Measurements from ENCODE around the gene ACTL8. TPM values are rescaled to one million over a fixed set of nuclear protein-coding genes. Genes with fewer than 3 reads are reported as not detected.

The ACTL8 gene
- total RNA-seq, 1 donor from 2014 or later: not detected

DNA sequence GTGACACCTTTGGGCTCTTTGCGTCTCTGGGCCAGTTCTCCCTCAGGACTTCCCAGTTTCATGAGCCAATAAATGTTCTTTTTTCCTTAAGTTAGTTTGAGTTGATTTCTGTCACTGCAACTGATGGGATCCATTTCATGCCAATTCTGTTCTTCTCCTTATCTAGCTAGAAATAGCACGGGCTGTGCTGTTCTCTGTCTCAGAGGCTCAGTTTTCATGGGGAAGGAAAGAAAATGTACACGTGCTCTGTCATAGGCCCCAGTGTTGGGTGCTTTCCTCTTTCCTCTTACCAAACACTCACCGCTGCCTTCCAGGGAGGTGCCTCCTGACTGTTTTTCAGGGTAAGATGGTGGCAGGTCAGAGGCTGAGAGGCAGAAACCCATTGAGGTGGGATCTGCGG is 43.2 kb upstream of the ACTL8 start:
- peaks cover 9% of the 10 kb centered on the region for H3K9me3 Mint-ChIP-seq (ENCODE audit: low read depth)
- TF ChIP-seq, protein P1, sequence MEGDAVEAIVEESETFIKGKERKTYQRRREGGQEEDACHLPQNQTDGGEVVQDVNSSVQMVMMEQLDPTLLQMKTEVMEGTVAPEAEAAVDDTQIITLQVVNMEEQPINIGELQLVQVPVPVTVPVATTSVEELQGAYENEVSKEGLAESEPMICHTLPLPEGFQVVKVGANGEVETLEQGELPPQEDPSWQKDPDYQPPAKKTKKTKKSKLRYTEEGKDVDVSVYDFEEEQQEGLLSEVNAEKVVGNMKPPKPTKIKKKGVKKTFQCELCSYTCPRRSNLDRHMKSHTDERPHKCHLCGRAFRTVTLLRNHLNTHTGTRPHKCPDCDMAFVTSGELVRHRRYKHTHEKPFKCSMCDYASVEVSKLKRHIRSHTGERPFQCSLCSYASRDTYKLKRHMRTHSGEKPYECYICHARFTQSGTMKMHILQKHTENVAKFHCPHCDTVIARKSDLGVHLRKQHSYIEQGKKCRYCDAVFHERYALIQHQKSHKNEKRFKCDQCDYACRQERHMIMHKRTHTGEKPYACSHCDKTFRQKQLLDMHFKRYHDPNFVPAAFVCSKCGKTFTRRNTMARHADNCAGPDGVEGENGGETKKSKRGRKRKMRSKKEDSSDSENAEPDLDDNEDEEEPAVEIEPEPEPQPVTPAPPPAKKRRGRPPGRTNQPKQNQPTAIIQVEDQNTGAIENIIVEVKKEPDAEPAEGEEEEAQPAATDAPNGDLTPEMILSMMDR (IDR thresholded peaks at IDR 0.05; ENCODE audit: unreplicated experiment): no peak
- H3K4me3 Mint-ChIP-seq (ENCODE audit: low read depth): no peak overlapping the region
- H3K27me3 Mint-ChIP-seq: peaks cover 21% of the 10 kb centered on the region
- H3K36me3 Mint-ChIP-seq (ENCODE audit: insufficient read depth): no peaks in the 10 kb centered on the region
- H3K4me1 Mint-ChIP-seq (ENCODE audit: low read depth): no peaks in the 10 kb centered on the region
- DNase-seq (ENCODE audit: low spot score, unreplicated experiment): no peak
- H3K27ac Mint-ChIP-seq: no peak overlapping the region

DNA sequence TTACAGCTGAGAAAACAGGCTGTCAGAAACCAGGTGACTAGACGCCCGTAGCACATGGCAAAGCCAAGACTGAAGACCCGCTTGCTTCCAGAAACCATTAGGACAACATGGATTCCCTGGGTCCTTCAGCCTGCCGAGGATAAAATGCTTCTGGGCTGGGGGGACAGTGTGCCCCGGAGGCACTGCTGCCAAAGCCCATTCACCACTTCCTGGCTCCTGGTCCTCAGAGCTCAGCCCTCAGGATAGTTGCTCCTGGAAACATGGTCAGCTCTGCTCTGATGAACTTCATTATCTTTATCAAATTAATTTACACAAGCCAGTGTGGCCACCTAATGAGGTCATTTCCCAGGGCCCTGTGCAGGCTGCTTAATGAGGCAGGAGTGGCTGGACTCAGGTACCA is 41.1 kb upstream of the ACTL8 start:
- no peak for DNase-seq (ENCODE audit: low spot score, unreplicated experiment)
- Mint-ChIP-seq H3K4me1 (ENCODE audit: low read depth) (no peaks in the 10 kb centered on the region), H3K36me3 (ENCODE audit: insufficient read depth) (no peaks in the 10 kb centered on the region), H3K27me3 (peaks cover 25% of the 10 kb centered on the region), H3K9me3 (ENCODE audit: low read depth) (peaks cover 9% of the 10 kb centered on the region), H3K4me3 (ENCODE audit: low read depth) (no peak overlapping the region), H3K27ac (no peak overlapping the region)
- TF ChIP-seq, protein P1 (IDR thresholded peaks at IDR 0.05; ENCODE audit: unreplicated experiment): no peak

DNA sequence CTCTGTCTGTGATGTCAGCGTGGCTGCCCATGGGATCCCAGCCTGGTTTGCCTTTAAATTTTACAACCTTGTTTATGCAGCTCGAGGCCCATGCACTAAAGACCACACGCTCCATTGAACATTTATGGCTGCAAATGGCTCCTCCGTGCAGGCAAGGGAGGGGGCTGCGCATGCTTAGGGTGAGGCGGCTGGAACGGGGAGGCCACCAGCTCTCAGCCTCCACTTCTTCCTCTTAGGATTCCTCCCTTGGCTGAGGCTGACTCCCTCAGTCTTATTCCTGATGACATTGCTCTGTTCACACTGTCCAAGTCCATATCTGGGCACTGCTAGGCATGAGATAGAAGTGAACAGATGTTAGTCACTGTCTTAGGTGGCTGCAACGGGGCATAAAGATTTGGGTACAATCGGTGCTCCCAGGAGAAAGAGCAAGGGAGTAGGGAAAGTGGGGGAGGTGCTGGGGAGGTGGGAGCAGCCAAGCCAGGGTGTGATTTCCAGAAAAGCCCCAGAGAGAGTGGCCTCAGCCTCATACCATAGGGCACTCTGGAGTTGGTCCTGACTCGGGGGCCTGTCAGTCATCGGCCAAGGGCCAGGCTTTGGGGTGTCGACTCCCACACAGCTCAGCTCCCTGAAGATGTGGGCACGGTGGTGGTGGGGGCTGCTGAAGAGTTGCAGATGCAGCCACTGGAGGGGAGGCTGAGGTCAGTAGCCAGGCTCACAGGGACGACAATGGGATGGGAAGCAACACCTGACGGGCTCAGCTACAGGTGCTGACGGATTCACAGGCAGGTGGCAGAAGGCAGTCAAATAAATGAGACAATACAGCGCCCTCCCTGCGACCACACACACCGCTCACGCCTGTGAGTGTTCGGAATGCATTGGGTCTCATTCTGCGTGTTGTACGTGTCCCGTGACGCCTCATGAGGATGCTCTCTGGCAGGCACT is 37.3 kb upstream of the ACTL8 start:
- H3K4me1 Mint-ChIP-seq (ENCODE audit: low read depth): no peaks in the 10 kb centered on the region
- H3K27ac Mint-ChIP-seq: no peak overlapping the region
- no peak overlapping the region for H3K4me3 Mint-ChIP-seq (ENCODE audit: low read depth)
- H3K9me3 Mint-ChIP-seq (ENCODE audit: low read depth): no peaks in the 10 kb centered on the region
- no peak for DNase-seq (ENCODE audit: low spot score, unreplicated experiment)
- H3K27me3 Mint-ChIP-seq: peaks cover 29% of the 10 kb centered on the region
- TF ChIP-seq, protein P1 (IDR thresholded peaks at IDR 0.05; ENCODE audit: unreplicated experiment): no peak
- H3K36me3 Mint-ChIP-seq (ENCODE audit: insufficient read depth): no peaks in the 10 kb centered on the region

DNA sequence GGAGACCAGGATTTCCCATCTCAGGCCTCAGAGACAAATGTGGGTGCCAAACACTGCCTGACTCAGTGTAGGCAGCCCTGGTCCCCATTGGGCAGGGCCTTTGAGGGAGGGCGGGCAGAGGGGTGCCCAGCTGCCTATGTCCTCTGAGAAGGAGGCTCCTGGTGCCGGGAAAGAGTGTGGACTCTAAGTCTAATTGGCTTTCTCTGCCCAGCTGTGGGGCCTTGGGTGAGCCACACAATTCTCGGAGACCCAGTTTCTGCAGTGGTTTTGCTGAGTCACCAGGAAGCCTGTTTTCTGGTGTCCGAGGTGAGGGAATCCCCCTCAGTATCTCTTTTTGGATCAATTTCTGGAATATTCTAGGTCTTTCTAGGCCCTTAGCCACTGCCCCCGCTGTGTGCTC is 35.3 kb upstream of the ACTL8 start:
- H3K4me3 Mint-ChIP-seq (ENCODE audit: low read depth): no peak overlapping the region
- no peaks in the 10 kb centered on the region for H3K4me1 Mint-ChIP-seq (ENCODE audit: low read depth)
- no peaks in the 10 kb centered on the region for H3K9me3 Mint-ChIP-seq (ENCODE audit: low read depth)
- H3K27ac Mint-ChIP-seq: no peak overlapping the region
- H3K27me3 Mint-ChIP-seq: peaks cover 35% of the 10 kb centered on the region
- DNase-seq (ENCODE audit: low spot score, unreplicated experiment): no peak
- TF ChIP-seq, protein P1 (IDR thresholded peaks at IDR 0.05; ENCODE audit: unreplicated experiment): no peak
- no peaks in the 10 kb centered on the region for H3K36me3 Mint-ChIP-seq (ENCODE audit: insufficient read depth)

DNA sequence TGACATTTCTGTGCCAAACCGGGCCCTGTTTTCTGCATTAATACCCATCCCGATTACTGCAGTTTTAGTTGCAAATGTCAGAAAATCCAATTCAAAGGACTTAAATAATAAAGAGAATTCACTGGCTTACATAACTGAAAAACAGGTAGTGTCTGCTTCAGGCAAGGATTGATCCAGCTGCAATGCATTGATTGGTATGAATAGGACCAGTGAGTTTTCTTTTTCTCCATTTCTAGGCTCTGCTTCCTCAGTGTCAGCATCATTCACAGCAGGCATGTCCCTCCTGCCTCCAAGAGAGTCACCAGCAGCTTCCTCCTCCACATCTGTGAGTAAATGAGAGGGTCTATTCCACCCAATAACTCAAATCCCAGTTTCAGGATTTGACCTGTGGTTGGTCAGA is 33.7 kb upstream of the ACTL8 start:
- DNase-seq (ENCODE audit: low spot score, unreplicated experiment): no peak
- TF ChIP-seq, protein P1 (IDR thresholded peaks at IDR 0.05; ENCODE audit: unreplicated experiment): no peak
- H3K36me3 Mint-ChIP-seq (ENCODE audit: insufficient read depth): no peaks in the 10 kb centered on the region
- no peak overlapping the region for H3K4me3 Mint-ChIP-seq (ENCODE audit: low read depth)
- H3K9me3 Mint-ChIP-seq (ENCODE audit: low read depth): no peaks in the 10 kb centered on the region
- peaks cover 29% of the 10 kb centered on the region for H3K27me3 Mint-ChIP-seq
- no peak overlapping the region for H3K27ac Mint-ChIP-seq
- no peaks in the 10 kb centered on the region for H3K4me1 Mint-ChIP-seq (ENCODE audit: low read depth)

All from progenitor cell of endocrine pancreas (in vitro differentiated cells).